ENCODE data around the gene WDR36.

DNA sequence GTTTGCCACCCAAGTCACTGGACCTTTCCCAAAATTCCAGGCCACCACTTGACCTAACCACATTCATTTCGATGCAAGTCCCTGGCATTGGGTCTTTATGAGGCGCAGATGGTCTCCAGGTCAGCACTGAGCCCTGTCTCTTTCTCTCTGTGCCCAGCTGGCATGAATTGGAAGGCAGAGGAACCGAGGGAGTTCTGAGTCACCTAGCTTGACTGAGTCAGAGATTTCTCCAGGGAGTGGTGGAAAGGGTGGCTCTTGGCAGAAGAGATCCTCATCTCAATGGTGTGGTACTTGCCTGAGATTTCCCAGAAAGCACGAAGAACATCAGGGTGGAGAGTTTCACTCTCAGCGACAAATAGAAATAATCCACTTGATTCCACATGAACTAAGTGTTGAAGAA lies 43.8 kb downstream of the WDR36 start:
- TF ChIP-seq, protein P1, sequence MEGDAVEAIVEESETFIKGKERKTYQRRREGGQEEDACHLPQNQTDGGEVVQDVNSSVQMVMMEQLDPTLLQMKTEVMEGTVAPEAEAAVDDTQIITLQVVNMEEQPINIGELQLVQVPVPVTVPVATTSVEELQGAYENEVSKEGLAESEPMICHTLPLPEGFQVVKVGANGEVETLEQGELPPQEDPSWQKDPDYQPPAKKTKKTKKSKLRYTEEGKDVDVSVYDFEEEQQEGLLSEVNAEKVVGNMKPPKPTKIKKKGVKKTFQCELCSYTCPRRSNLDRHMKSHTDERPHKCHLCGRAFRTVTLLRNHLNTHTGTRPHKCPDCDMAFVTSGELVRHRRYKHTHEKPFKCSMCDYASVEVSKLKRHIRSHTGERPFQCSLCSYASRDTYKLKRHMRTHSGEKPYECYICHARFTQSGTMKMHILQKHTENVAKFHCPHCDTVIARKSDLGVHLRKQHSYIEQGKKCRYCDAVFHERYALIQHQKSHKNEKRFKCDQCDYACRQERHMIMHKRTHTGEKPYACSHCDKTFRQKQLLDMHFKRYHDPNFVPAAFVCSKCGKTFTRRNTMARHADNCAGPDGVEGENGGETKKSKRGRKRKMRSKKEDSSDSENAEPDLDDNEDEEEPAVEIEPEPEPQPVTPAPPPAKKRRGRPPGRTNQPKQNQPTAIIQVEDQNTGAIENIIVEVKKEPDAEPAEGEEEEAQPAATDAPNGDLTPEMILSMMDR (IDR thresholded peaks at IDR 0.05), result no peak
- TF ChIP-seq POLR2AphosphoS5 (IDR thresholded peaks at IDR 0.05), result no peak
- TF ChIP-seq POLR2A (IDR thresholded peaks at IDR 0.05), result no peak

Data from prostate gland (tissue), 2 donors.